ENCODE measurements around the gene LILRA2. TPM values are rescaled to one million over a fixed set of nuclear protein-coding genes. Genes with fewer than 3 reads are reported as not detected.
A peak's percentile ranks its signal among the peaks of the same experiment; 100 is the strongest.
"Not testable (repeated sequence)": the region's sequence is repeated elsewhere in the genome, so short reads cannot be mapped to it uniquely, and the experiment has no call there.

LILRA2 gene
- total RNA-seq, 1 donor from 2014 or later: not detected

- Mint-ChIP-seq H3K4me1 (peaks cover 83% of the 10 kb centered on the region), H3K36me3 (ENCODE audit: low read depth) (peaks cover 33% of the 10 kb centered on the region), H3K9me3 (no peaks in the 10 kb centered on the region), H3K27me3 (no peaks in the 10 kb centered on the region), H3K27ac (peak overlapping the region; percentile 53), H3K4me3 (peak overlapping the region; percentile 68)
- DNase-seq (no peak), ATAC-seq (ENCODE audit: low read depth) (no peak)
- ChIA-PET POLR2A (interaction anchor here (0.6 kb wide), 1 partner anchor 157 kb away, joined by 3 read pairs; the partner anchor contains the start of gene LENG9), CTCF (interaction anchor here (1.3 kb wide), 1 partner anchor 27 kb away, joined by 3 read pairs; no protein-coding TSS in a partner anchor)
- TF ChIP-seq CTCF (IDR thresholded peaks at IDR 0.05): no peak
- intact Hi-C loops (cut with micrococcal nuclease): no loop called here
These were observed 46.9 kb downstream of the LILRA2 start for GRCh38 chr19:54620464-54620863.

DNA sequence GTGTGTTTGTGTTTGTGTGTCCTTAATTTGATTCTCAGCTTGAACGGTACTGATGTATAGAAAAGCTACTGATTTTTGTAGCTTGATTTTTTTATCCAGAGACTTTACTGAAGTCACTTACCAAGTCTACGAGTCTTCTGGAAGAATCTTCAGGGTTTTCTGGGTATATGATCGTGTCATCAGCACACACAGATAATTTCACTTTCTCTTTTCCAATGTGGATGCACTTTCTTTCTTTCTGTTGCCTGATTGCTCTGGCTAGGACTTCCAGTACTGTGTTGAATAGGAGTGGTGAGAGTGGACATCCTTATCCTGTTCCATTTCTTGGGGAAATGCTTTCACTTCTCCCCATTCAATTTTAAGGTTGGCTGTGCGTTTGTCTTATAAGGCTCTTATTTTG, 48.8 kb downstream of the LILRA2 start:
- TF ChIP-seq CTCF (IDR thresholded peaks at IDR 0.05): no peak
- peak overlapping the region; percentile 92 for H3K27ac Mint-ChIP-seq
- no peaks in the 10 kb centered on the region for H3K9me3 Mint-ChIP-seq
- peaks cover 44% of the 10 kb centered on the region for H3K36me3 Mint-ChIP-seq (ENCODE audit: low read depth)
- DNase-seq: no peak
- no peaks in the 10 kb centered on the region for H3K27me3 Mint-ChIP-seq
- POLR2A ChIA-PET: interaction anchor here (0.6 kb wide), 1 partner anchor 407 kb away, joined by 6 read pairs; no protein-coding TSS in a partner anchor
- CTCF ChIA-PET: interaction anchor here (1.2 kb wide), 1 partner anchor 30 kb away, joined by 4 read pairs; no protein-coding TSS in a partner anchor
- H3K4me3 Mint-ChIP-seq: peak overlapping the region; percentile 78
- no peak for ATAC-seq (ENCODE audit: low read depth)
- intact Hi-C loops (cut with micrococcal nuclease): no loop called here
- peaks cover 84% of the 10 kb centered on the region for H3K4me1 Mint-ChIP-seq

DNA sequence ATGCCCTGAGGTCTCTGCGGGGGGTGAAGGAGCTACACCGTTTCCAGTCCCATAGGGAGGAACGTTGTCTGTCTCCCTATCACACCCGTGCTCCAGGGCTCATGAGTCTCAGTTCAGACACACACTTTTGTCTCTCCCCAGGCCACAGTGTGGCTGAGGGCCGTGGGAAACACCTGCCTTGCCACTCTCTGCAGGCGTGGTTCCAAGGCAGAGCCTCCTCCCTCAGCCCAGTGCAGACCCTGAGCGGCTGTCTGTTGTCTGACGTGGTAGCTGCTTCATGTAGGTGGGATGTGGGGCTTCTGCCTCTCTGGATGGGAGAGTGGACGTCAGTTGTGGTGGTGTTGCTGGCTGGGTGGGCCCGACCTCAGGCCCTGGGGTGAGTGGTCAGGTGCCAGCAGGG, 50.6 kb downstream of the LILRA2 start:
- ATAC-seq (ENCODE audit: low read depth): peak; percentile 48
- Mint-ChIP-seq H3K4me3 (peak overlapping the region; percentile 78), H3K27ac (peak overlapping the region; percentile 92), H3K36me3 (ENCODE audit: low read depth) (peaks cover 55% of the 10 kb centered on the region), H3K4me1 (peaks cover 92% of the 10 kb centered on the region)
- POLR2A ChIA-PET: interaction anchor here (1.2 kb wide), 1 partner anchor 8 kb away, joined by 4 read pairs; no protein-coding TSS in a partner anchor
- H3K27me3 Mint-ChIP-seq; intact Hi-C loops (cut with micrococcal nuclease); DNase-seq; H3K9me3 Mint-ChIP-seq; CTCF ChIA-PET: not testable (repeated sequence)

- CTCF ChIA-PET, H3K9me3 Mint-ChIP-seq, H3K27me3 Mint-ChIP-seq: not testable (repeated sequence)
- Mint-ChIP-seq H3K36me3 (ENCODE audit: low read depth) (peaks cover 58% of the 10 kb centered on the region), H3K4me1 (peaks cover 97% of the 10 kb centered on the region), H3K4me3 (peak overlapping the region; percentile 78), H3K27ac (peak overlapping the region; percentile 92)
- DNase-seq: peak; percentile 53
- POLR2A ChIA-PET: interaction anchor here (1.2 kb wide), 1 partner anchor 9 kb away, joined by 4 read pairs; no protein-coding TSS in a partner anchor
- ATAC-seq (ENCODE audit: low read depth): peak; percentile 85
- intact Hi-C loops (cut with micrococcal nuclease): loop anchor here (1.0 kb wide), 1 partner anchor 8 kb away; no protein-coding TSS in a partner anchor
These were observed 51.5 kb downstream of the LILRA2 start for GRCh38 chr19:54624934-54625730.

GRCh38 chr19:54626757-54627156, 53.2 kb downstream of the LILRA2 start:
- no peaks in the 10 kb centered on the region for H3K27me3 Mint-ChIP-seq
- DNase-seq (no peak), ATAC-seq (ENCODE audit: low read depth) (no peak)
- no peak for TF ChIP-seq CTCF (IDR thresholded peaks at IDR 0.05)
- H3K4me1 Mint-ChIP-seq: peaks cover 98% of the 10 kb centered on the region
- H3K36me3 Mint-ChIP-seq (ENCODE audit: low read depth): peaks cover 64% of the 10 kb centered on the region
- ChIA-PET POLR2A (interaction anchor here (1.5 to 1.7 kb wide), 2 partner anchors 10 to 421 kb away, joined by 3 to 7 read pairs; no protein-coding TSS in a partner anchor), CTCF (no interaction called here)
- H3K9me3 Mint-ChIP-seq: no peaks in the 10 kb centered on the region
- H3K27ac Mint-ChIP-seq: peak overlapping the region; percentile 92
- intact Hi-C loops (cut with micrococcal nuclease): no loop called here
- H3K4me3 Mint-ChIP-seq: no peak overlapping the region

DNA sequence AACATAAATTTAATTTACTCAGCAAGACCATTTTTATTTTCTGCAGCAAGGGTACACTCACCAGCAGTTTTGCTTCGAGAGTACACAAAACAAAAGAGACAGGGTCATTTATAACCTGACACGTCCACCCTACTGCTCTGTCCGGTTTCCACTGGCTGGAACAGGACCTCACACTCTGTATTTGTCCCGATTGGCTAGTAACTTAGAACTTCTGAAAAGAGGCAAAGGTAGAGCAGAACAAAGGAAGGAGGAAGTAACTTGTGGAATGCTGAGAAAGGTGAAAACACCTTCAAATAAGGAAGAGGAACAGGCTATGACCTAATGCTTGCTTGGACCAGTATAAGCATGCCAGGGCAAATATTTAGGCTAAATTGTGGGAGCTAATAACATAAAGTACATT, 54.3 kb downstream of the LILRA2 start:
- intact Hi-C loops (cut with micrococcal nuclease); CTCF ChIA-PET; H3K27me3 Mint-ChIP-seq; DNase-seq; H3K4me3 Mint-ChIP-seq; ATAC-seq (ENCODE audit: low read depth); H3K9me3 Mint-ChIP-seq: not testable (repeated sequence)
- Mint-ChIP-seq H3K36me3 (ENCODE audit: low read depth) (peaks cover 70% of the 10 kb centered on the region), H3K4me1 (peaks cover 90% of the 10 kb centered on the region), H3K27ac (peak overlapping the region; percentile 67)
- POLR2A ChIA-PET: interaction anchor here (0.6 to 1.7 kb wide), 2 partner anchors 12 to 22 kb away, joined by 3 to 7 read pairs; no protein-coding TSS in a partner anchor

GRCh38 chr19:54630262-54630661, 56.7 kb downstream of the LILRA2 start, which contains the start of gene LILRB1:
Gene LILRB1 (plus strand): TSS chr19:54630484. CDS start chr19:54631074, 590 bp downstream.
- not testable (repeated sequence) for H3K9me3 Mint-ChIP-seq, DNase-seq

More at GRCh38 chr19:54630262-54630661, 56.7 kb downstream of the LILRA2 start, which contains the start of gene LILRB1:
- Mint-ChIP-seq H3K27ac (peak within 1 kb of the TSS; percentile 86), H3K4me1 (peaks cover 68% of the 10 kb centered on the region), H3K36me3 (ENCODE audit: low read depth) (peaks cover 84% of the 10 kb centered on the region), H3K4me3 (peak within 1 kb of the TSS; percentile 76)
- CTCF ChIA-PET; intact Hi-C loops (cut with micrococcal nuclease); H3K27me3 Mint-ChIP-seq: not testable (repeated sequence)
- peak; percentile 41 for ATAC-seq (ENCODE audit: low read depth)
- POLR2A ChIA-PET: interaction anchor here (0.6 to 1.0 kb wide), 3 partner anchors 13 to 37 kb away, joined by 3 to 5 read pairs (median 3); partner anchors contain the start of gene LILRA1
